ENCODE results near the gene PHF24. TPM values are rescaled to one million over a fixed set of nuclear protein-coding genes. Genes with fewer than 3 reads are reported as not detected.
"Not testable (repeated sequence)": the region's sequence is repeated elsewhere in the genome, so short reads cannot be mapped to it uniquely, and the experiment has no call there.

Gene PHF24
- total and polyA plus RNA-seq, 4 donors = 0.57 to 0.88 TPM; not detected in 2

- H3K27me3 ChIP-seq (ENCODE audit: control insufficient read depth in 1 of 2, insufficient read depth in 2 of 2, low read length in 1 of 2); ATAC-seq (ENCODE audit: low FRiP score); DNase-seq; H3K9me3 ChIP-seq (ENCODE audit: control insufficient read depth, low read length); intact Hi-C loops (cut with DNase I); H3K27ac ChIP-seq (ENCODE audit: low read depth in 1 of 2, low read length in 2 of 2); H3K4me1 ChIP-seq (ENCODE audit: control insufficient read depth in 1 of 2, insufficient read depth in 2 of 2, low read length in 2 of 2); H3K4me3 ChIP-seq (ENCODE audit: low read length in 2 of 2); H3K36me3 ChIP-seq (ENCODE audit: control insufficient read depth in 1 of 2, insufficient read depth in 2 of 2, low read length in 1 of 2): not testable (repeated sequence)
- 88 to 94% methylated on average over 14 of the region's 14 CpGs for WGBS, 2 donors
Observed at GRCh38 chr9:35004299-35004698, 46.2 kb downstream of the PHF24 start.

DNA sequence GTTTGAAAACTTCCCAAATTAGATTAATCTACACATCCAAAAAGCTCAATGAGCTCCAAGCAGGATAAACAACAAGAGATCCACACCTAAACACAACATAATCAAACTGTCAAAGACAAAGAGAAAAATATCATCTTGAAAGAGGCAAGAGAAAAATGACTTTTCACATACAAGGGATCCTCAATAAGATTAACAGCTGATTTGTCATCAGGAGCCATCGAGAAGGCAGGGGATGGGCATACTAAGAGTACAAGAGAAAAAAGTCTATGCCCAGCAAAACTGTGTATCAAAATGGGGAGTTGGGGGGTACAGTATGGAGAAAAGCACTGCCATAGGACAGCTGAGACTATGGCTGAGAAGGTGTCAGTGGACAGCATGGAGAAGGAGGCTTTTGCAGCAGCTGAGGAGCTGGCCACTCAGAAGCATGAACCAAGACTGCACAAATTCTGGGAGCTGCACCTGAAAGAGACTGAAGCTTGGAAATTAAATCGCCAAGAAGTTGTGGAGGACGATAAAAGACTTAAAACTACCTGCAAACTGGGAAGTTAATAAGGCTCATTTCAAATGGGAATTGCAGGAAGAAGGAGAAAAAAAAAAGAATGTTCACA lies 52.4 kb downstream of the PHF24 start:
- Histone ChIP-seq H3K4me1 (ENCODE audit: control insufficient read depth in 1 of 2, insufficient read depth in 2 of 2, low read length in 2 of 2) (no peaks in the 10 kb centered on the region), H3K36me3 (ENCODE audit: control insufficient read depth in 1 of 2, insufficient read depth in 2 of 2, low read length in 1 of 2) (peaks cover 3 to 6% of the 10 kb centered on the region in 2 donors), H3K4me3 (ENCODE audit: low read length in 2 of 2) (no peak overlapping the region), H3K27me3 (ENCODE audit: control insufficient read depth in 1 of 2, insufficient read depth in 2 of 2, low read length in 1 of 2) (no peaks in the 10 kb centered on the region), H3K9me3 (ENCODE audit: control insufficient read depth, low read length) (peaks cover 2% of the 10 kb centered on the region), H3K27ac (ENCODE audit: low read depth in 1 of 2, low read length in 2 of 2) (no peak overlapping the region)
- intact Hi-C loops (cut with DNase I) = no loop called here
- WGBS, 2 donors = 93% methylated on average over 3 of the region's 3 CpGs
- DNase-seq = no peak
- ATAC-seq (ENCODE audit: low FRiP score) = no peak

DNA sequence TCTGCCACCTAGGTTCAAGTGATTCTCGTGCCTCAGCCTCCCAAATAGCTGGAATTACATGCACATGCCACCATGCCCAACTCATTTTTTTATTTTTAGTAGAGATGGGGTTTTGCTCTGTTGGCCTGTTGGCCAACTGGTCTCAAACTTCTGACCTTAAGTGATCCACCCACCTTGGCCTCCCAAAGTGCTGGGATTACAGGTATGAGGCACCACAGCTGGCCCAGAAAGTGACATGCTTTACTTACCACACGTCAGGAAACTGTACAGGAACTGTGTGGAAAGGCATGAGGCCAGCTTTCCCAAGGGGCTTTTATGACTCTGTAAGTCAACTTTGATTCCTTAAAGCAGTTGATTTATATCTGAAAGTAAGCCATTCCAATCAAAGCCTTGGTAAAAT lies 56.4 kb downstream of the PHF24 start:
- no peaks in the 10 kb centered on the region for H3K4me1 ChIP-seq (ENCODE audit: control insufficient read depth in 1 of 2, insufficient read depth in 2 of 2, low read length in 2 of 2)
- H3K36me3 ChIP-seq (ENCODE audit: control insufficient read depth in 1 of 2, insufficient read depth in 2 of 2, low read length in 1 of 2) = peaks cover 3 to 6% of the 10 kb centered on the region in 2 donors
- H3K4me3 ChIP-seq (ENCODE audit: low read length in 2 of 2) = no peak overlapping the region
- peaks cover 2% of the 10 kb centered on the region for H3K9me3 ChIP-seq (ENCODE audit: control insufficient read depth, low read length)
- no peak for DNase-seq
- 63 to 68% methylated on average over 2 of the region's 2 CpGs for WGBS, 2 donors
- no peaks in the 10 kb centered on the region for H3K27me3 ChIP-seq (ENCODE audit: control insufficient read depth in 1 of 2, insufficient read depth in 2 of 2, low read length in 1 of 2)
- no peak overlapping the region for H3K27ac ChIP-seq (ENCODE audit: low read depth in 1 of 2, low read length in 2 of 2)
- intact Hi-C loops (cut with DNase I) = no loop called here
- no peak for ATAC-seq (ENCODE audit: low FRiP score)

- H3K27ac ChIP-seq (ENCODE audit: low read depth in 1 of 2, low read length in 2 of 2); H3K4me3 ChIP-seq (ENCODE audit: low read length in 2 of 2); intact Hi-C loops (cut with DNase I); DNase-seq; H3K9me3 ChIP-seq (ENCODE audit: control insufficient read depth, low read length); H3K36me3 ChIP-seq (ENCODE audit: control insufficient read depth in 1 of 2, insufficient read depth in 2 of 2, low read length in 1 of 2); H3K4me1 ChIP-seq (ENCODE audit: control insufficient read depth in 1 of 2, insufficient read depth in 2 of 2, low read length in 2 of 2); ATAC-seq (ENCODE audit: low FRiP score); H3K27me3 ChIP-seq (ENCODE audit: control insufficient read depth in 1 of 2, insufficient read depth in 2 of 2, low read length in 1 of 2): not testable (repeated sequence)
- WGBS, 2 donors = 78 to 84% methylated on average over 5 of the region's 5 CpGs
Observed at GRCh38 chr9:35023443-35023842, 65.4 kb downstream of the PHF24 start.

DNA sequence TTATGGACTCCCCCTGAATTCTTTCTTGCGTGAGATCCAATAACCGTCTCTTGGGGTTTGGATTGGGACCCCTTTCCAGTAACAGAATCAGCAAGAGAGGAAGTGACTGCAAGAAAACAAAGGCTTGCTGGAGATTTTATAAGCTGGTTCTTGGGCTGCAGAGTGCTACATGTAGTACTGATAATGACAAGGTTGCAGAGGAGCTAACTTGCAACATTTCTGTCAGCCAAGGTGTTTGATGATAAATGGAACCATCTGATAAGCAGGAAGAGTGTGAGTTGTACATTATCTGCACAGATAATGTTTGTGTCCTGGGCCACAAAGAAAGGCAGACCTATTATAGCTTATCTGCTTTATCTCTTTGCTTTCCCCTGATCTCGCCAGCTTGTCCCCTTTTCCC lies 68.6 kb downstream of the PHF24 start:
- DNase-seq (no peak), ATAC-seq (ENCODE audit: low FRiP score) (no peak)
- 68 to 69% methylated on average over 3 of the region's 3 CpGs for WGBS, 2 donors
- intact Hi-C loops (cut with DNase I) = no loop called here
- no peak overlapping the region for H3K4me3 ChIP-seq (ENCODE audit: low read length in 2 of 2)
- H3K27ac ChIP-seq (ENCODE audit: low read depth in 1 of 2, low read length in 2 of 2) = no peak overlapping the region
- no peaks in the 10 kb centered on the region for H3K27me3 ChIP-seq (ENCODE audit: control insufficient read depth in 1 of 2, insufficient read depth in 2 of 2, low read length in 1 of 2)
- H3K36me3 ChIP-seq (ENCODE audit: control insufficient read depth in 1 of 2, insufficient read depth in 2 of 2, low read length in 1 of 2) = peaks cover 0 to 4% of the 10 kb centered on the region in 2 donors
- H3K4me1 ChIP-seq (ENCODE audit: control insufficient read depth in 1 of 2, insufficient read depth in 2 of 2, low read length in 2 of 2) = no peaks in the 10 kb centered on the region
- H3K9me3 ChIP-seq (ENCODE audit: control insufficient read depth, low read length) = no peaks in the 10 kb centered on the region

GRCh38 chr9:35027374-35027773 lies 69.3 kb downstream of the PHF24 start:
- H3K4me3 ChIP-seq (ENCODE audit: low read length in 2 of 2) = no peak overlapping the region
- WGBS, 2 donors = 52 to 71% methylated on average over 1 of the region's 1 CpG
- no peak for DNase-seq
- peaks cover 0 to 4% of the 10 kb centered on the region in 2 donors for H3K36me3 ChIP-seq (ENCODE audit: control insufficient read depth in 1 of 2, insufficient read depth in 2 of 2, low read length in 1 of 2)
- no peak for ATAC-seq (ENCODE audit: low FRiP score)
- no peaks in the 10 kb centered on the region for H3K9me3 ChIP-seq (ENCODE audit: control insufficient read depth, low read length)
- intact Hi-C loops (cut with DNase I) = no loop called here
- H3K27me3 ChIP-seq (ENCODE audit: control insufficient read depth in 1 of 2, insufficient read depth in 2 of 2, low read length in 1 of 2) = no peaks in the 10 kb centered on the region
- no peaks in the 10 kb centered on the region for H3K4me1 ChIP-seq (ENCODE audit: control insufficient read depth in 1 of 2, insufficient read depth in 2 of 2, low read length in 2 of 2)
- H3K27ac ChIP-seq (ENCODE audit: low read depth in 1 of 2, low read length in 2 of 2) = no peak overlapping the region

DNA sequence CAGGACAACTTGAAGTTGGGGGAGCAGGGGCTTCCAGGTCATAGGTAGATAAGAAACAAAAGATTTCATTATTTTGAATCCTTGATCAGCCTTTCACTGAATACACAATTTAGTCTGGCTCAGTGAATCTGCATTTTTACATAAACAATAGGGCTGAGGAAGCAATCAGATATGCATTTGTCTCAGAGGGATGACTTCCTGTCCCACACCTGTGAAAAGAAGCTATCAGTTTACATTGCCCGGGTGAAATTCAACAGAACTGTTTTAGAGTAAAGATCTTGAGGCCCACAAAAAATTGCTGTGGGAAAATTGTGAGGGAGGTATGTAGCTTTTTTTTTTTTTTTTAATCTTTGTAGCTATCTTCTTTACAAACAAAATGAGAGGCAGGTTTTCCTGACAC lies 69.8 kb downstream of the PHF24 start:
- Histone ChIP-seq H3K27me3 (ENCODE audit: control insufficient read depth in 1 of 2, insufficient read depth in 2 of 2, low read length in 1 of 2) (no peaks in the 10 kb centered on the region), H3K27ac (ENCODE audit: low read depth in 1 of 2, low read length in 2 of 2) (no peak overlapping the region), H3K4me1 (ENCODE audit: control insufficient read depth in 1 of 2, insufficient read depth in 2 of 2, low read length in 2 of 2) (no peaks in the 10 kb centered on the region), H3K4me3 (ENCODE audit: low read length in 2 of 2) (no peak overlapping the region), H3K36me3 (ENCODE audit: control insufficient read depth in 1 of 2, insufficient read depth in 2 of 2, low read length in 1 of 2) (peaks cover 0 to 4% of the 10 kb centered on the region in 2 donors), H3K9me3 (ENCODE audit: control insufficient read depth, low read length) (no peaks in the 10 kb centered on the region)
- no peak for DNase-seq
- WGBS, 2 donors = 72 to 77% methylated on average over 1 of the region's 1 CpG
- intact Hi-C loops (cut with DNase I) = no loop called here
- no peak for ATAC-seq (ENCODE audit: low FRiP score)

DNA sequence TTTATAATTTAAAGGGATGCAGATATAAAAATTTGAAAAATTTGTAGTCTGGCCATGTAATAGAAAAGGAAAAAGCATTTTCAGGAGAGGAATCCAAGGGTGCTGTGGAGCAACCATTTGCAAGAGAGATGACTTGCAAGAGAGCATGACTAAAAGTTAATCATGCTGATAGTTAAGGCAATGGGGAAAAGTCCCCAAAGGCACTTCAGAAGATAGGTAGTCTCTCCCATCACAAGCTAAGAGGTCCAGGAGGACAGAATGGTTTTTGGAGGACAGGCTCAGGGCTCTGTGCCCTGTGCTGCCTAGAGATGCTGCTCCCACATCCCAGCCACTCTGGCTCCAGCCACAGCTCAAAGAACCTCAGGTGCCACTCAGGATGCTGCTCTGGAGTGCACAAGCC lies 70.3 kb downstream of the PHF24 start:
- Histone ChIP-seq H3K27me3 (ENCODE audit: control insufficient read depth in 1 of 2, insufficient read depth in 2 of 2, low read length in 1 of 2) (no peaks in the 10 kb centered on the region), H3K36me3 (ENCODE audit: control insufficient read depth in 1 of 2, insufficient read depth in 2 of 2, low read length in 1 of 2) (peaks cover 0 to 5% of the 10 kb centered on the region in 2 donors), H3K4me3 (ENCODE audit: low read length in 2 of 2) (no peak overlapping the region), H3K27ac (ENCODE audit: low read depth in 1 of 2, low read length in 2 of 2) (no peak overlapping the region), H3K4me1 (ENCODE audit: control insufficient read depth in 1 of 2, insufficient read depth in 2 of 2, low read length in 2 of 2) (no peaks in the 10 kb centered on the region), H3K9me3 (ENCODE audit: control insufficient read depth, low read length) (no peaks in the 10 kb centered on the region)
- no peak for ATAC-seq (ENCODE audit: low FRiP score)
- DNase-seq = no peak
- intact Hi-C loops (cut with DNase I) = no loop called here

DNA sequence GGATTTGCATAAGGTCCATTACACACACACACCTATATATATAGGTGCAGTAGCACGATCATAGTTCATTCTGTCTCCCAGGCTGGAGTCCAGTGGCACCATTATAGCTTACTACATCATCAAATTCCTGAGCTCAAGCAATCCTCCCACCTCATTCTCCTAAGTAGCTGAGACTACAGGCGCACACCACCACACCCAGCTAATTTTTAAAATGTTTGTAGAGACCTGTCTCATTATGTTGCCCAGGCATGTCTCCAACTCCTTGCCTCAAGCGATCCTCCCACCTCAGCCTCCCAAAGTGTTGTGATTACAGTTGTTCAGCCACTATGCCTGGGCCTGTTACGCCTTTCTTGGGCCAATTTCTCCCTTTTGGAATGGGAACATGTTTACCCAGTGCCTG lies 71.2 kb downstream of the PHF24 start:
- H3K4me3 ChIP-seq (ENCODE audit: low read length in 2 of 2) = no peak overlapping the region
- ATAC-seq (ENCODE audit: low FRiP score) (no peak), DNase-seq (no peak)
- H3K27me3 ChIP-seq (ENCODE audit: control insufficient read depth in 1 of 2, insufficient read depth in 2 of 2, low read length in 1 of 2) = no peaks in the 10 kb centered on the region
- 71 to 83% methylated on average over 4 of the region's 4 CpGs for WGBS, 2 donors
- intact Hi-C loops (cut with DNase I) = no loop called here
- H3K9me3 ChIP-seq (ENCODE audit: control insufficient read depth, low read length) = no peaks in the 10 kb centered on the region
- H3K4me1 ChIP-seq (ENCODE audit: control insufficient read depth in 1 of 2, insufficient read depth in 2 of 2, low read length in 2 of 2) = no peaks in the 10 kb centered on the region
- H3K27ac ChIP-seq (ENCODE audit: low read depth in 1 of 2, low read length in 2 of 2) = no peak overlapping the region
- H3K36me3 ChIP-seq (ENCODE audit: control insufficient read depth in 1 of 2, insufficient read depth in 2 of 2, low read length in 1 of 2) = peaks cover 0 to 5% of the 10 kb centered on the region in 2 donors
